OCI-LY1 (cell line): Measurements from ENCODE around the gene C8G.

ENCODE experiments used
- H2AFZ ChIP-seq: fragments of 200-600 bp; sonication (generic), shearing (Covaris generic); 2 replicates; pipeline ENCODE4 v1.6.0; 2014; ENCODE audit warnings: antibody characterized with exemption, mild to moderate bottlenecking, low read length
- H3F3A ChIP-seq: fragments of 200-600 bp; sonication (generic), shearing (Covaris generic); 2 replicates; pipeline ENCODE4 v1.6.0; 2014; ENCODE audit warnings: mild to moderate bottlenecking, antibody characterized with exemption, low read length, moderate library complexity; ENCODE audit not compliant: insufficient read depth
- H3K27ac ChIP-seq: fragments of 200-600 bp; sonication (generic); 2 replicates; pipeline ENCODE4 v1.5.1; 2014; ENCODE audit warnings: low read length, mixed run types, mild to moderate bottlenecking, low read depth; ENCODE audit not compliant: poor library complexity, severe bottlenecking
- H3K27me3 ChIP-seq: fragments of 200-600 bp; sonication (generic); 2 replicates; pipeline ENCODE4 v1.6.0; 2014; ENCODE audit warnings: antibody characterized with exemption, mild to moderate bottlenecking, low read length, moderate library complexity; ENCODE audit not compliant: insufficient read depth
- H3K36me3 ChIP-seq: fragments of 200-600 bp; sonication (generic); 2 replicates; pipeline ENCODE4 v1.6.1; 2014; ENCODE audit warnings: mild to moderate bottlenecking, antibody characterized with exemption, low read length, moderate library complexity, mixed read lengths; ENCODE audit not compliant: insufficient read depth
- H3K4me1 ChIP-seq: fragments of 200-600 bp; sonication (generic); 2 replicates; pipeline ENCODE4 v1.5.1; 2014; ENCODE audit warnings: mild to moderate bottlenecking, low read length, moderate library complexity; ENCODE audit not compliant: insufficient read depth, severe bottlenecking
- H3K4me2 ChIP-seq: fragments of 200-600 bp; sonication (generic), shearing (Covaris generic); 2 replicates; pipeline ENCODE4 v1.6.1; 2014; ENCODE audit warnings: low read length
- H3K4me3 ChIP-seq: fragments of 200-600 bp; sonication (generic); 2 replicates; pipeline ENCODE4 v1.5.1; 2014; ENCODE audit warnings: low read length, low read depth, mild to moderate bottlenecking, mixed read lengths; ENCODE audit not compliant: poor library complexity, severe bottlenecking
- H3K79me2 ChIP-seq: fragments of 200-600 bp; shearing (Covaris generic); 2 replicates; pipeline ENCODE4 v1.6.1; 2016; ENCODE audit warnings: mixed run types, low read length, mixed read lengths; ENCODE audit not compliant: insufficient read depth
- H3K9ac ChIP-seq: fragments of 200-600 bp; sonication (generic), shearing (Covaris generic); 2 replicates; pipeline ENCODE4 v1.6.1; 2014; ENCODE audit warnings: mild to moderate bottlenecking, low read length, mixed read lengths
- H3K9me2 ChIP-seq: fragments of 200-600 bp; sonication (generic), shearing (Covaris generic); 2 replicates; pipeline ENCODE4 v1.6.1; 2014; ENCODE audit warnings: low read depth, mild to moderate bottlenecking, low read length, mixed read lengths
- H3K9me3 ChIP-seq: fragments of 200-600 bp; shearing (Covaris generic); 2 replicates; pipeline ENCODE4 v1.6.1; 2014; ENCODE audit warnings: low read length, mixed read lengths
- H4K20me1 ChIP-seq: fragments of 200-600 bp; sonication (generic), shearing (Covaris generic); 2 replicates; pipeline ENCODE4 v1.6.0; 2016; ENCODE audit warnings: mild to moderate bottlenecking, low read length; ENCODE audit not compliant: insufficient read depth
- EZH2 ChIP-seq: fragments of 200-600 bp; sonication (generic), shearing (Covaris generic); IDR thresholded peaks from 2 replicates; pipeline ENCODE4 v1.8.0; 2017; ENCODE audit warnings: borderline replicate concordance, mixed run types, mild to moderate bottlenecking, antibody characterized with exemption, low read length, moderate library complexity, mixed read lengths
- TF ChIP-seq, protein P1 (sequence below): fragments of 200-600 bp; sonication (generic), shearing (Covaris generic); IDR thresholded peaks from 2 replicates; pipeline ENCODE4 v1.5.1; 2017; ENCODE audit warnings: mild to moderate bottlenecking, antibody characterized with exemption, low read length, moderate library complexity, mixed read lengths

The C8G gene

DNA sequence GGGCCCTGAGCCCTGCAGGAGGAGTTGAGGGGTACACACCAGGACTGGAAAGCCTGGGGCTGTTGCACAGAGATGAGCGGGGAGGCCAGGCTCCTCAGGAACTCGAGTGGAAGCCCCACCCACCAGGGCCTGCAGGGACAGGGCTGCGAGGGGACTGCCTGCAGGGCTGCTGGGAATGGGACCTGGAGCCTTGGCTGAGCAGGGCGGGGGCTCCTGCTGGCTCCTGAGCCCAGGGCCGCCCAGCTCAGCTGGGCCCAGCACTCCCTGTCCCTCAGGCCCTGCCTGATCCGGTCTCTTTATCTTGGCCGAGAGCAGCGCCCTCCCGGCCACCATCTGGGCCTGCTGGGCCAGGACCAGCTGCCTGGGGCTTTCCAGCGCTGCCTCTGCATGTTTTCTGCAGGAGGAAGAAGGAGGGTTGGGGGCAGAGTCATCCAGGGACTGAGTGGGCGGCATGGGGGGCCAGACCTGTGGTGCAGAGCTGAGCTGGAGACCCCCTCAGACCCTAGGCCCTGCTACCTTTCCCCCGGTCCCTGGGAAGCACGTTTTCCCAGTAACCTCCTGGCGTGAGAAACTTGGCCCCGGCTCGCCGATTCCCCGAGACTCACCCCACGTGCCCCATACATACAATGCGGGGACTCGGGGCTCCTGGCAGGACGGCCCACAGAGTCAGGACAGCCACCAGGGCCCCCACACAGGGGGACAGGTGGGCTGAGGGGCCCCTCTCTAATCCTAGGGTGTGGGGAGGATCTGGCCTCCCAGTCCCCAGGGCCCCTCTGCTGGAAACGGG lies 16.4 kb downstream of the C8G start:
- no peaks in the 10 kb centered on the region for H4K20me1 ChIP-seq
- peaks cover 28% of the 10 kb centered on the region; the same call in 1 of the 2 replicates for H3K27me3 ChIP-seq
- no peak overlapping the region for H3K4me3 ChIP-seq
- no peak overlapping the region for H2AFZ ChIP-seq
- no peak overlapping the region for H3K4me2 ChIP-seq
- no peak overlapping the region for H3K27ac ChIP-seq
- no peaks in the 10 kb centered on the region for H3K36me3 ChIP-seq
- H3K9me2 ChIP-seq: no peaks in the 10 kb centered on the region
- no peak overlapping the region for H3K9ac ChIP-seq
- H3K79me2 ChIP-seq: no peaks in the 10 kb centered on the region
- H3K4me1 ChIP-seq: peaks cover 5% of the 10 kb centered on the region
- no peaks in the 10 kb centered on the region for H3K9me3 ChIP-seq
- TF ChIP-seq, protein P1, sequence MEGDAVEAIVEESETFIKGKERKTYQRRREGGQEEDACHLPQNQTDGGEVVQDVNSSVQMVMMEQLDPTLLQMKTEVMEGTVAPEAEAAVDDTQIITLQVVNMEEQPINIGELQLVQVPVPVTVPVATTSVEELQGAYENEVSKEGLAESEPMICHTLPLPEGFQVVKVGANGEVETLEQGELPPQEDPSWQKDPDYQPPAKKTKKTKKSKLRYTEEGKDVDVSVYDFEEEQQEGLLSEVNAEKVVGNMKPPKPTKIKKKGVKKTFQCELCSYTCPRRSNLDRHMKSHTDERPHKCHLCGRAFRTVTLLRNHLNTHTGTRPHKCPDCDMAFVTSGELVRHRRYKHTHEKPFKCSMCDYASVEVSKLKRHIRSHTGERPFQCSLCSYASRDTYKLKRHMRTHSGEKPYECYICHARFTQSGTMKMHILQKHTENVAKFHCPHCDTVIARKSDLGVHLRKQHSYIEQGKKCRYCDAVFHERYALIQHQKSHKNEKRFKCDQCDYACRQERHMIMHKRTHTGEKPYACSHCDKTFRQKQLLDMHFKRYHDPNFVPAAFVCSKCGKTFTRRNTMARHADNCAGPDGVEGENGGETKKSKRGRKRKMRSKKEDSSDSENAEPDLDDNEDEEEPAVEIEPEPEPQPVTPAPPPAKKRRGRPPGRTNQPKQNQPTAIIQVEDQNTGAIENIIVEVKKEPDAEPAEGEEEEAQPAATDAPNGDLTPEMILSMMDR: no peak
- TF ChIP-seq EZH2: no peak
- no peaks in the 10 kb centered on the region for H3F3A ChIP-seq

DNA sequence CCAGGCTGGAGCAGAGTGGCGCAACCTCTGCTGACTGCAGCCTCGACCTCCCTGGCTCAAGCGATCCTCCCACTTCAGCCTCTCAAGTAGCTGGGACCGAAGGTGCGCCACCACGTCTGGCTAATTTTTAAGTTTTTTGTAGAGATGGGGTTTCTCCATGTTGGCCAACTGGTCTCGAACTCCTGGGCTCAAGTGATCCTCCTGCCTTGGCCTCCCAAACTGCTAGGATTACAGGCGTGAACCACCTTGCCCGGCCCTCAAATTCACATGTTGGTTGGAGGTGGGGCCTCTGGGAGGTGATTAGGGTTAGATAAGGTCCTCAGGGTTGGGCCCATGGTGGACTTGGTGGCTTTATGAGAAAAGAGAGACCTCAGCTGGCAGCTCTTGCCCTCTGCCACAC lies 17.1 kb downstream of the C8G start:
- Histone ChIP-seq H2AFZ (no peak overlapping the region), H3K9ac (no peak overlapping the region), H3K27ac (no peak overlapping the region), H3K4me2 (no peak overlapping the region), H3K79me2 (no peaks in the 10 kb centered on the region), H3K36me3 (no peaks in the 10 kb centered on the region), H3K4me3 (no peak overlapping the region), H3K9me3 (no peaks in the 10 kb centered on the region), H4K20me1 (no peaks in the 10 kb centered on the region), H3F3A (no peaks in the 10 kb centered on the region), H3K9me2 (no peaks in the 10 kb centered on the region), H3K27me3 (peaks cover 24% of the 10 kb centered on the region; the same call in 1 of the 2 replicates), H3K4me1 (peaks cover 5% of the 10 kb centered on the region)
- TF ChIP-seq EZH2: no peak
- TF ChIP-seq, protein P1: no peak

DNA sequence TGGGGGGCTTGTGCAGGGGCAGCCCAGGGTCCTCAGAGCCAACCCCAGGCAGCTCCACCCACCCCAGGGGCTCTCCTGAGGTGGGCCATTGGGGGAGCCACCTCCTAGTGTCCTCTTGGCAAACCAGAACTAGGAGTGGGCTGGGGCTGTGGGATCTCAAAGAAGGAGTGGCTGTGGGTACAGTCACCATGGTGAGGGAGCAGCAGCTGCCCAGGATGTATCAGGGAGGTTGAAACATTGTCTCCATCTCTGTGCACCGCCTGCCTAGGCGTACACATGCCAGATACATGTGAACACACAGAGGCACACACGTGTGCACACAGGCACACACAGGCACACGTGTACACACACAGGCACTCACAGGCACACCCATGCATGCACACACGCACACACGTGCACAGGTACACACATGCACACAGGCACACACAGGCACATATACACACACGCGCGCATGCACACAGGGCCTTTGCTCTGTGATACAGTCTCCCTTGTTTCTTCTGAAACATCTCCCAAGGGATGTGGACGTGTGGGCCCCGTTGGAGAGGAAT lies 17.7 kb downstream of the C8G start:
- Histone ChIP-seq H4K20me1 (no peaks in the 10 kb centered on the region), H3K9me3 (no peaks in the 10 kb centered on the region), H3K36me3 (no peaks in the 10 kb centered on the region), H3K9me2 (no peaks in the 10 kb centered on the region), H2AFZ (no peak overlapping the region), H3F3A (no peaks in the 10 kb centered on the region), H3K4me1 (peaks cover 5% of the 10 kb centered on the region), H3K79me2 (no peaks in the 10 kb centered on the region), H3K27me3 (peaks cover 24% of the 10 kb centered on the region; the same call in 1 of the 2 replicates), H3K27ac (no peak overlapping the region), H3K4me2 (no peak overlapping the region), H3K4me3 (no peak overlapping the region), H3K9ac (no peak overlapping the region)
- TF ChIP-seq, protein P1: no peak
- TF ChIP-seq EZH2: no peak
